ENCODE measurements around the gene SLC9A9. TPM values are rescaled to one million over a fixed set of nuclear protein-coding genes. Genes with fewer than 3 reads are reported as not detected.

Gene SLC9A9
- total RNA-seq, 2 donors from 2014 or later, result 4.3 to 5.2 TPM

GRCh38 chr3:143362115-143362991 lies 485.9 kb downstream of the SLC9A9 start:
- DNase-seq (no peak), ATAC-seq (replicated peaks in 1 of 2) (no peak)
- Mint-ChIP-seq H3K9me3 (no peaks in the 10 kb centered on the region), H3K4me1 (ENCODE audit: low read depth) (peaks cover 23% of the 10 kb centered on the region), H3K36me3 (ENCODE audit: insufficient read depth in 2 of 2) (peaks cover 0 to 1% of the 10 kb centered on the region in 2 donors), H3K27ac (no peak overlapping the region), H3K4me3 (no peak overlapping the region), H3K27me3 (ENCODE audit: low read depth) (no peaks in the 10 kb centered on the region)

- H3K27me3 Mint-ChIP-seq (ENCODE audit: low read depth), result no peaks in the 10 kb centered on the region
- H3K36me3 Mint-ChIP-seq (ENCODE audit: insufficient read depth in 2 of 2), result peaks cover 0 to 1% of the 10 kb centered on the region in 2 donors
- H3K27ac Mint-ChIP-seq, result no peak overlapping the region
- H3K9me3 Mint-ChIP-seq, result no peaks in the 10 kb centered on the region
- no peak overlapping the region for H3K4me3 Mint-ChIP-seq
- H3K4me1 Mint-ChIP-seq (ENCODE audit: low read depth), result peaks cover 23% of the 10 kb centered on the region
- ATAC-seq (replicated peaks in 1 of 2), result peak in 1 of 2 donors; percentile 21
- DNase-seq, result no peak
Observed at GRCh38 chr3:143361589-143361988, 486.7 kb downstream of the SLC9A9 start.

GRCh38 chr3:143360244-143360643 lies 488.0 kb downstream of the SLC9A9 start:
- ATAC-seq (replicated peaks in 1 of 2) (no peak), DNase-seq (no peak)
- H3K27ac Mint-ChIP-seq, result no peak overlapping the region
- H3K9me3 Mint-ChIP-seq, result no peaks in the 10 kb centered on the region
- peaks cover 23% of the 10 kb centered on the region for H3K4me1 Mint-ChIP-seq (ENCODE audit: low read depth)
- H3K36me3 Mint-ChIP-seq (ENCODE audit: insufficient read depth in 2 of 2), result peaks cover 0 to 1% of the 10 kb centered on the region in 2 donors
- H3K4me3 Mint-ChIP-seq, result no peak overlapping the region
- no peaks in the 10 kb centered on the region for H3K27me3 Mint-ChIP-seq (ENCODE audit: low read depth)

- Mint-ChIP-seq H3K4me1 (ENCODE audit: low read depth) (peaks cover 23% of the 10 kb centered on the region), H3K4me3 (no peak overlapping the region), H3K36me3 (ENCODE audit: insufficient read depth in 2 of 2) (peaks cover 0 to under 1% of the 10 kb centered on the region in 2 donors), H3K27ac (no peak overlapping the region), H3K27me3 (ENCODE audit: low read depth) (no peaks in the 10 kb centered on the region), H3K9me3 (no peaks in the 10 kb centered on the region)
- DNase-seq (no peak), ATAC-seq (replicated peaks in 1 of 2) (no peak)
Observed at GRCh38 chr3:143358793-143359491, 489.3 kb downstream of the SLC9A9 start.

- Mint-ChIP-seq H3K4me1 (ENCODE audit: low read depth) (peaks cover 21% of the 10 kb centered on the region), H3K4me3 (no peak overlapping the region), H3K27ac (no peak overlapping the region), H3K9me3 (no peaks in the 10 kb centered on the region), H3K27me3 (ENCODE audit: low read depth) (no peaks in the 10 kb centered on the region), H3K36me3 (ENCODE audit: insufficient read depth in 2 of 2) (no peaks in the 10 kb centered on the region)
- DNase-seq (no peak), ATAC-seq (replicated peaks in 1 of 2) (no peak)
Observed at GRCh38 chr3:143358155-143358792, 490.0 kb downstream of the SLC9A9 start.

- no peak for ATAC-seq (replicated peaks in 1 of 2)
- Mint-ChIP-seq H3K27ac (no peak overlapping the region), H3K4me1 (ENCODE audit: low read depth) (peaks cover 15% of the 10 kb centered on the region), H3K27me3 (ENCODE audit: low read depth) (no peaks in the 10 kb centered on the region), H3K9me3 (no peaks in the 10 kb centered on the region), H3K36me3 (ENCODE audit: insufficient read depth in 2 of 2) (no peaks in the 10 kb centered on the region), H3K4me3 (no peak overlapping the region)
- no peak for DNase-seq
Observed at GRCh38 chr3:143357700-143358099, 490.6 kb downstream of the SLC9A9 start.

- Mint-ChIP-seq H3K4me1 (ENCODE audit: low read depth) (peaks cover 6% of the 10 kb centered on the region), H3K27me3 (ENCODE audit: low read depth) (no peaks in the 10 kb centered on the region), H3K4me3 (no peak overlapping the region), H3K9me3 (no peaks in the 10 kb centered on the region), H3K27ac (no peak overlapping the region), H3K36me3 (ENCODE audit: insufficient read depth in 2 of 2) (no peaks in the 10 kb centered on the region)
- DNase-seq (no peak), ATAC-seq (replicated peaks in 1 of 2) (no peak)
Observed at GRCh38 chr3:143356839-143357238, 491.4 kb downstream of the SLC9A9 start.

GRCh38 chr3:143354342-143354741 lies 493.9 kb downstream of the SLC9A9 start:
- H3K9me3 Mint-ChIP-seq, result no peaks in the 10 kb centered on the region
- DNase-seq (no peak), ATAC-seq (replicated peaks in 1 of 2) (no peak)
- no peak overlapping the region for H3K27ac Mint-ChIP-seq
- H3K4me3 Mint-ChIP-seq, result no peak overlapping the region
- peaks cover 3% of the 10 kb centered on the region for H3K4me1 Mint-ChIP-seq (ENCODE audit: low read depth)
- no peaks in the 10 kb centered on the region for H3K27me3 Mint-ChIP-seq (ENCODE audit: low read depth)
- no peaks in the 10 kb centered on the region for H3K36me3 Mint-ChIP-seq (ENCODE audit: insufficient read depth in 2 of 2)

- DNase-seq, result no peak
- Mint-ChIP-seq H3K27ac (no peak overlapping the region), H3K9me3 (no peaks in the 10 kb centered on the region), H3K4me3 (no peak overlapping the region), H3K36me3 (ENCODE audit: insufficient read depth in 2 of 2) (no peaks in the 10 kb centered on the region), H3K27me3 (ENCODE audit: low read depth) (no peaks in the 10 kb centered on the region), H3K4me1 (ENCODE audit: low read depth) (peaks cover 15% of the 10 kb centered on the region)
- no peak for ATAC-seq (replicated peaks in 1 of 2)
Observed at GRCh38 chr3:143352850-143353550, 495.3 kb downstream of the SLC9A9 start.

GRCh38 chr3:143351895-143352608 lies 496.2 kb downstream of the SLC9A9 start:
- no peak overlapping the region for H3K4me3 Mint-ChIP-seq
- no peaks in the 10 kb centered on the region for H3K9me3 Mint-ChIP-seq
- DNase-seq (no peak), ATAC-seq (replicated peaks in 1 of 2) (no peak)
- H3K4me1 Mint-ChIP-seq (ENCODE audit: low read depth), result peaks cover 15% of the 10 kb centered on the region
- no peaks in the 10 kb centered on the region for H3K27me3 Mint-ChIP-seq (ENCODE audit: low read depth)
- no peak overlapping the region for H3K27ac Mint-ChIP-seq
- no peaks in the 10 kb centered on the region for H3K36me3 Mint-ChIP-seq (ENCODE audit: insufficient read depth in 2 of 2)

- no peaks in the 10 kb centered on the region for H3K36me3 Mint-ChIP-seq (ENCODE audit: insufficient read depth in 2 of 2)
- H3K4me1 Mint-ChIP-seq (ENCODE audit: low read depth), result peaks cover 15% of the 10 kb centered on the region
- H3K4me3 Mint-ChIP-seq, result no peak overlapping the region
- H3K9me3 Mint-ChIP-seq, result no peaks in the 10 kb centered on the region
- no peak overlapping the region for H3K27ac Mint-ChIP-seq
- DNase-seq (no peak), ATAC-seq (replicated peaks in 1 of 2) (no peak)
- no peaks in the 10 kb centered on the region for H3K27me3 Mint-ChIP-seq (ENCODE audit: low read depth)
Observed at GRCh38 chr3:143351354-143351753, 496.9 kb downstream of the SLC9A9 start.

- DNase-seq (no peak), ATAC-seq (replicated peaks in 1 of 2) (peak; percentile 83 to 90)
- Mint-ChIP-seq H3K27ac (no peak overlapping the region), H3K27me3 (ENCODE audit: low read depth) (no peaks in the 10 kb centered on the region), H3K4me1 (ENCODE audit: low read depth) (peaks cover 24% of the 10 kb centered on the region), H3K36me3 (ENCODE audit: insufficient read depth in 2 of 2) (peaks cover 0 to 2% of the 10 kb centered on the region in 2 donors), H3K4me3 (no peak overlapping the region), H3K9me3 (peaks cover 0 to 5% of the 10 kb centered on the region in 2 donors)
Observed at GRCh38 chr3:143349455-143349854, 498.8 kb downstream of the SLC9A9 start.
